Measurements from ENCODE around the gene ZNF816.

The ZNF816 gene

GRCh38 chr19:52901842-52902241 lies 60.8 kb downstream of the ZNF816 start:
- no peak for TF ChIP-seq FOXM1 (IDR thresholded peaks at IDR 0.05; ENCODE audit: borderline replicate concordance, low read depth)
- TF ChIP-seq TAF1 (IDR thresholded peaks at IDR 0.05; ENCODE audit: low read depth), result no peak
- TF ChIP-seq, protein P1, sequence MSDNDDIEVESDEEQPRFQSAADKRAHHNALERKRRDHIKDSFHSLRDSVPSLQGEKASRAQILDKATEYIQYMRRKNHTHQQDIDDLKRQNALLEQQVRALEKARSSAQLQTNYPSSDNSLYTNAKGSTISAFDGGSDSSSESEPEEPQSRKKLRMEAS (IDR thresholded peaks at IDR 0.05), result no peak
- TF ChIP-seq USF1 (IDR thresholded peaks at IDR 0.05), result no peak
- no peak for TF ChIP-seq ZBTB7A (IDR thresholded peaks at IDR 0.05; ENCODE audit: low read depth)
- TF ChIP-seq YY1 (IDR thresholded peaks at IDR 0.05; ENCODE audit: low read depth), result no peak
- no peak for TF ChIP-seq TEAD4 (IDR thresholded peaks at IDR 0.05)
- TF ChIP-seq EGR1 (IDR thresholded peaks at IDR 0.05), result no peak
- no peak for TF ChIP-seq CEBPB (IDR thresholded peaks at IDR 0.05)
- TF ChIP-seq RAD21 (IDR thresholded peaks at IDR 0.05; ENCODE audit: low read depth), result no peak
- TF ChIP-seq CREB1 (IDR thresholded peaks at IDR 0.05; ENCODE audit: low read depth), result no peak
